MCF 10A (cell line): ENCODE data around the gene MS4A2. TPM values are rescaled to one million over a fixed set of nuclear protein-coding genes. Genes with fewer than 3 reads are reported as not detected.

Source experiments
- BruUV-seq: library from RNA; stranded (reverse); fragments of 400-500 nt; replicated peaks from 2 replicates; lab custom pipeline; 2021; lab: Mats Ljungman, UMichigan
- CTCF ChIA-PET: fragments of 300-600 bp; sonication (Branson Sonifier 250); formaldehyde crosslinking; extraction: SDS; loops from one replicate; lab custom pipeline; 2021; ENCODE audit warnings: antibody characterized with exemption, inconsistent platforms; lab: Yijun Ruan, JAX
- POLR2A ChIA-PET: fragments of 300-600, 350-650 bp; sonication (Branson Sonifier 250); formaldehyde crosslinking; extraction: SDS; loops from one replicate; lab custom pipeline; 2020; ENCODE audit warnings: antibody characterized with exemption, inconsistent platforms; lab: Yijun Ruan, JAX
- DNase-seq: peaks from one replicate; pipeline ENCODE4 v3.0.0-alpha.2; 2018; ENCODE audit not compliant: unreplicated experiment
- H3K27ac Mint-ChIP-seq: one replicate; pipeline ENCODE4 v1.8.0; 2022; ENCODE audit warnings: mild to moderate bottlenecking, low read depth, mixed read lengths; ENCODE audit not compliant: unreplicated experiment
- H3K27me3 Mint-ChIP-seq: one replicate; pipeline ENCODE4 v1.8.0; 2022; ENCODE audit warnings: mixed read lengths; ENCODE audit not compliant: insufficient read depth, unreplicated experiment
- H3K36me3 Mint-ChIP-seq: one replicate; pipeline ENCODE4 v1.8.0; 2022; ENCODE audit warnings: mild to moderate bottlenecking, moderate library complexity, mixed read lengths; ENCODE audit not compliant: insufficient read depth, unreplicated experiment
- H3K4me1 Mint-ChIP-seq: one replicate; pipeline ENCODE4 v1.8.0; 2022; ENCODE audit warnings: mixed read lengths; ENCODE audit not compliant: insufficient read depth, unreplicated experiment
- H3K4me3 Mint-ChIP-seq: one replicate; pipeline ENCODE4 v1.8.0; 2022; ENCODE audit warnings: mild to moderate bottlenecking, moderate library complexity, mixed read lengths; ENCODE audit not compliant: unreplicated experiment
- H3K9me3 Mint-ChIP-seq: one replicate; pipeline ENCODE4 v1.8.0; 2022; ENCODE audit warnings: mixed read lengths; ENCODE audit not compliant: unreplicated experiment
- CTCF ChIP-seq: fragments of 200-600 bp; IDR thresholded peaks from one replicate; pipeline ENCODE4 v1.8.0; 2022; ENCODE audit warnings: antibody characterized with exemption, mild to moderate bottlenecking; ENCODE audit not compliant: unreplicated experiment
- intact Hi-C: fragments of 100-400 bp; cut with micrococcal nuclease; formaldehyde crosslinking; loops from 2 replicates; pipeline ENCODE4 v1.14.1; 2022
- total RNA-seq: library from RNA; stranded (reverse); gene quantifications from 2 replicates; pipeline ENCODE4 v1.2.3, GENCODE V29; 2022

Gene MS4A2
- total RNA-seq, 1 experiment from 2014 or later: not detected

GRCh38 chr11:60122414-60123036 is 34.1 kb downstream of the MS4A2 start:
- Mint-ChIP-seq H3K4me3 (no peak overlapping the region), H3K4me1 (no peaks in the 10 kb centered on the region), H3K27ac (no peak overlapping the region), H3K27me3 (no peaks in the 10 kb centered on the region), H3K36me3 (no peaks in the 10 kb centered on the region), H3K9me3 (no peaks in the 10 kb centered on the region)
- CTCF ChIA-PET: interaction anchor here (0.6 to 0.7 kb wide), 5 partner anchors 15 to 1409 kb away, joined by 3 to 5 read pairs (median 3); no protein-coding TSS in a partner anchor
- DNase-seq: no peak
- BruUV-seq: no TSS peak
- TF ChIP-seq CTCF: no peak
- POLR2A ChIA-PET: interaction anchor here (1.2 kb wide), 1 partner anchor 10 kb away, joined by 3 read pairs; no protein-coding TSS in a partner anchor
- intact Hi-C loops: no loop called here

DNA sequence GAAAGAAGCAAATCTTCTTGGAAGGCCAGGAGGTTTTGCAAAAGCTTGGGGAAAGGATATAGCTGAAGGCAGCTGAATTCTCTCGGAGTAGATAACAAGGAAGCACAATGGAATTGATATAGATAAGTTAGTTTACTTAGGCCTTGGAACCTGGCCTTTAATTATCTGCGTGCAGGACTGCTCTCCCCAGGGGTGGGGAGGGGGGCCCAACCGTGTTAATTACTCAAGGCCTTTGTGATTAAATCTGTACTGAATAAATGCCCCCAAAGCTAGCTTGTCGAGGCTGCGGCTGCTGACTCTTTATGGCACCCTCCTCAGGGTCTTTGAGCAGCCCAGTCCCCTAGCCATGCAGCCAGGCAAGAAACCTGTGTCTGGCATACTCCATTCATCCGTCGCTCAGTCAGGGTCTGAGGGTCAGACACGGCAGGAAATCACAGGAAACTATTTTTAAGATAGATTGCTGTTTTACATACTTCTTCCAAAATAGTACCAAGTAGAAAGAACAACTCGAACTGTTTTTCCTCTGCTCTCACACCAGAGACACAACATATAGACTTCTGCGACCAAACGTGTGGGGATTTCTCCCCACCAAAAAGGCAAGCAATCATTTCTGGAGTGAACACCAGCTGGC is 36.5 kb downstream of the MS4A2 start:
- no peaks in the 10 kb centered on the region for H3K9me3 Mint-ChIP-seq
- DNase-seq: no peak
- no peak for TF ChIP-seq CTCF
- ChIA-PET CTCF (interaction anchor here (0.6 kb wide), 1 partner anchor 954 kb away, joined by 3 read pairs; no protein-coding TSS in a partner anchor), POLR2A (no interaction called here)
- H3K4me1 Mint-ChIP-seq: no peaks in the 10 kb centered on the region
- no peak overlapping the region for H3K27ac Mint-ChIP-seq
- no peak overlapping the region for H3K4me3 Mint-ChIP-seq
- no TSS peak for BruUV-seq
- no peaks in the 10 kb centered on the region for H3K27me3 Mint-ChIP-seq
- H3K36me3 Mint-ChIP-seq: no peaks in the 10 kb centered on the region
- intact Hi-C loops: no loop called here

GRCh38 chr11:60125956-60126585 is 37.6 kb downstream of the MS4A2 start:
- H3K4me1 Mint-ChIP-seq: no peaks in the 10 kb centered on the region

More at GRCh38 chr11:60125956-60126585, 37.6 kb downstream of the MS4A2 start:
- POLR2A ChIA-PET: no interaction called here
- Mint-ChIP-seq H3K27me3 (no peaks in the 10 kb centered on the region), H3K27ac (no peak overlapping the region), H3K36me3 (no peaks in the 10 kb centered on the region), H3K4me3 (no peak overlapping the region), H3K9me3 (no peaks in the 10 kb centered on the region)
- no TSS peak for BruUV-seq
- DNase-seq: peak; percentile 8
- CTCF ChIA-PET: no interaction called here
- no peak for TF ChIP-seq CTCF
- intact Hi-C loops: no loop called here
